ENCODE data around the gene APPL1. TPM values are rescaled to one million over a fixed set of nuclear protein-coding genes. Genes with fewer than 3 reads are reported as not detected.

The APPL1 gene
- total RNA-seq, 1 donor from 2014 or later = 63.1 TPM

DNA sequence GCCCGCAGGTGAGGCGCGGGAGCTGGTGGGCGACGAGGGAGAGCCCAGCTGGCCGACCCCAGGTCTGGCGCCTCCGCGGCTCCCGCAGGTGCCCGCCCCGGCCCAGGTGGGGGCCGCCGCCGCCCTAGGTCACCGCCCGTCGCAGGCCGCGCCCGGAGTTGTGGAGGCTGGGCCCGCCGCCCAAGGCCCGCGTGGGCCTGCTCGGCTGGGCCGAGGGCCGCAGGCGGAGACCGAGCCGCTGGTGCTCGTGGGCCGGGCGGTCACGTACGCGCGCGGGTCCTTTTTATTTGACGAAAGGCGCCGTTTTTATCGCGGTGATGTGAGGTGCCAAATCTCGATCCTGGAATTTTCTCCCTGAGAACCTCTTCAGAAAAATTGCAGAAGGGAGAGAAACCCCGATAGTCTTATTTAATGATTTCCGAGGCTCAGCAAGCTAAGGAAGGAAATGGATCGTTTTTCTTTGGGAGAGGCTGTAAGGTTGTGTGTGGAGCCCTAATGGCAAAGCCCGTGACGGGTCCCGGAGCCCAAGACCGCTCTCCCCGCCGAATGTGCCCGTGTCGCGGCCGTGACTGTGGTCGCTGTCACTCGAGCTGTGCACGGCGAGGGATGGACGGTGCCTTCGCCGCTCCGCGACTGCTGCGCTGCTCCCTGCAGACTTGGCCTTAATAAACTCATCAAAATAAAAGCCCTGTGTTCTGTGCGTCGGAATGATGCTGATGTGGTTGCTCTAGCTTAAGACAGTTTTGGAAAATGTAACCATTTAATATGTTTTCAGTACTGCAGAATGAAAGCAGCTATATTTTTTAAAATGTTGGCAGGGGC, 612 bp downstream of the APPL1 start:
- no peaks in the 10 kb centered on the region for H3K27me3 ChIP-seq
- peak overlapping the region; percentile 72 to 97 for H3K4me3 ChIP-seq
- H3K4me1 ChIP-seq = peaks cover 3 to 14% of the 10 kb centered on the region in 2 donors
- no peaks in the 10 kb centered on the region for H3K9me3 ChIP-seq
- intact Hi-C loops (cut with DNase I) = loop anchor here (1.0 to 10.0 kb wide), 9 partner anchors 63 to 947 kb away; partner anchors contain the start of genes ARF4, CCDC66, IL17RD and PDE12
- H3K36me3 ChIP-seq = no peaks in the 10 kb centered on the region
- TF ChIP-seq, protein P1, sequence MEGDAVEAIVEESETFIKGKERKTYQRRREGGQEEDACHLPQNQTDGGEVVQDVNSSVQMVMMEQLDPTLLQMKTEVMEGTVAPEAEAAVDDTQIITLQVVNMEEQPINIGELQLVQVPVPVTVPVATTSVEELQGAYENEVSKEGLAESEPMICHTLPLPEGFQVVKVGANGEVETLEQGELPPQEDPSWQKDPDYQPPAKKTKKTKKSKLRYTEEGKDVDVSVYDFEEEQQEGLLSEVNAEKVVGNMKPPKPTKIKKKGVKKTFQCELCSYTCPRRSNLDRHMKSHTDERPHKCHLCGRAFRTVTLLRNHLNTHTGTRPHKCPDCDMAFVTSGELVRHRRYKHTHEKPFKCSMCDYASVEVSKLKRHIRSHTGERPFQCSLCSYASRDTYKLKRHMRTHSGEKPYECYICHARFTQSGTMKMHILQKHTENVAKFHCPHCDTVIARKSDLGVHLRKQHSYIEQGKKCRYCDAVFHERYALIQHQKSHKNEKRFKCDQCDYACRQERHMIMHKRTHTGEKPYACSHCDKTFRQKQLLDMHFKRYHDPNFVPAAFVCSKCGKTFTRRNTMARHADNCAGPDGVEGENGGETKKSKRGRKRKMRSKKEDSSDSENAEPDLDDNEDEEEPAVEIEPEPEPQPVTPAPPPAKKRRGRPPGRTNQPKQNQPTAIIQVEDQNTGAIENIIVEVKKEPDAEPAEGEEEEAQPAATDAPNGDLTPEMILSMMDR (IDR thresholded peaks at IDR 0.05) = no peak
- peak overlapping the region; percentile 76 to 96 for H3K27ac ChIP-seq
- DNase-seq (ENCODE audit: low spot score in 2 of 2) = peak in 1 of 2 donors; percentile 72

DNA sequence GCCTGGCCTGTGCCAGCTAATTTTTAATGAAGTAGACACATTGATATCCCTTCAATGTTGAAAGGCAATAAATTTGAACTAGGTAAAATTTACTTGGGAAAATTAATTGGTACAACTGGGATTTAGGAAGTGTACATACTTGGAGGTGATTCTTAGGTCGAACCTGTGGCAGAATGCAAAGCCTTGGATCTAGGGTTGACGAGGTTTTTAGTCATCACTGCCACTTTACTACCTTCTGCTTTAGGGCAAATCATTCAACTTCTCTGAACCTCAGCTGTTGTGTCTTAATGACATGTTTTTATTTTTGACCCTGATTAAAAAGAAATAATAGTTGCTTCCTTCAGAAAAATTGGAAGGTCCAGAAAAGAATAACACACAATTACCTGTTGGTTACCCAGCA, 2.5 kb downstream of the APPL1 start:
- Histone ChIP-seq H3K9me3 (no peaks in the 10 kb centered on the region), H3K27ac (no peak overlapping the region), H3K27me3 (no peaks in the 10 kb centered on the region), H3K36me3 (no peaks in the 10 kb centered on the region), H3K4me3 (no peak overlapping the region), H3K4me1 (peaks cover 3 to 18% of the 10 kb centered on the region in 2 donors)
- no peak for DNase-seq (ENCODE audit: low spot score in 2 of 2)
- TF ChIP-seq, protein P1 (IDR thresholded peaks at IDR 0.05) = no peak
- intact Hi-C loops (cut with DNase I) = no loop called here

DNA sequence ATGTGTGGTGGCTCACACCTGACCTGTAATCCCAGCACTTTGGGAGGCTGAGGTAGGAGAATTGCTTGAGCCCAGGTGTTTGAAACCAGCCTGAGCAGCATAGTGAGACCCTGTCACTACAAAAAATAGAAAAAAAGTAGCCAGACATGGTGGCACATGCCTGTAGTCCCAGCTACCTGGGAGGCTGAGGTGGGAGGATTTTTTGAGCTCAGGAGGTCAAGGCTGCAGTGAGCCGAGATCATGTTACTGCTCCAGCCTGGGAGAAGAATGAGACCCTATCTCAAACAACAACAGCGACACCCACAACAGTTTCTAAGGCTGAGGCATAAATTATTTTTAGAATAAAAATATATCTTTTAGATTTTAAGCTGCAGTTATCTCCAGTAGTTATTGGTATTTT, 6.3 kb downstream of the APPL1 start:
- Histone ChIP-seq H3K9me3 (no peaks in the 10 kb centered on the region), H3K4me3 (no peak overlapping the region), H3K4me1 (peaks cover 3 to 16% of the 10 kb centered on the region in 2 donors), H3K27ac (no peak overlapping the region), H3K36me3 (peaks cover 10 to 13% of the 10 kb centered on the region in 2 donors), H3K27me3 (no peaks in the 10 kb centered on the region)
- DNase-seq (ENCODE audit: low spot score in 2 of 2) = no peak
- intact Hi-C loops (cut with DNase I) = no loop called here
- TF ChIP-seq, protein P1 (IDR thresholded peaks at IDR 0.05) = no peak

DNA sequence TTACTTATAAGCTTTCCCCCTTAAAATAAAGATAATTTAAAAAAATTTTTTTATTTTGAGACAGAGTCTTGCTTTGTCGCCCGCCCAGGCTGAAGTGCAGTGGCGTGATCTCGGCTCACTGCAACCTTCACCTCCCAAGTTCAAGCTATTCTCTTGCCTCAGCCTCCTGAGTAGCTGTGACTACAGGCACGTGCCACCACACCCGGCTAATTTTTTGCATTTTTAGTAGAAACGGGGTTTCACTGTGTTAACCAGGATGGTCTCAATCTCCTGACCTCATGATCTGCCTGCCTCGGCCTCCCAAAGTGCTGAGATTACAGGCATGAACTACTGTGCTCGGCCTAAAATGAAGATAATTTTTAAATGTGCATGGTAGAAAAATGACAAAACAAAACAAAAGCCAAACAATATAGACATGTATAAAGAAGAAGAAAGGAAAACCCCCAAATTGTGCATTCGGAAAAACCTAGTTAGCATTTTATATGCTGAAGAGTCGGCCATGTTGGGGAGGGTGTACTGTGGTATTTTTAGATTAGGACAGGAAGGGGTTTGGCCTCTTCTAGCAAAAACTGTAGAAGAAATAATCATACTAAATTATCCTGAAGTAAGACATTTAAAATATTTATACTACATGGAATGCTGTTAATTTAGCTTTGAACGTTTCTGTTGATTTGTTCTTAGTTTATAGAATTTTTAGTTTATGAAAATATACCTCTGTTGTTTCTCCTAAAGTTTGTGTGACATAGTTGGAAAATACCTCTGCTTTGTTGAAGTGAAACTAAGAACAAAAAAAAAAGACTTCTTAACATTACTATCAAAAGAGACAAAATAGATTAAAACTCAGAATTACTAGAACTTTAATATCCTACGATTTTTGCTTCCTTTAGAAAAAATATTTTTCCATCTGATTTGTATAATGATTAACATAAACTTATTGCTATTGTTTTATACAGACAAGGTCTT, 7.4 kb downstream of the APPL1 start:
- Histone ChIP-seq H3K27me3 (no peaks in the 10 kb centered on the region), H3K4me3 (no peak overlapping the region), H3K4me1 (peaks cover 1 to 10% of the 10 kb centered on the region in 2 donors), H3K36me3 (peaks cover 15 to 20% of the 10 kb centered on the region in 2 donors), H3K9me3 (no peaks in the 10 kb centered on the region), H3K27ac (no peak overlapping the region)
- intact Hi-C loops (cut with DNase I) = no loop called here
- no peak for DNase-seq (ENCODE audit: low spot score in 2 of 2)
- TF ChIP-seq, protein P1 (IDR thresholded peaks at IDR 0.05) = no peak

DNA sequence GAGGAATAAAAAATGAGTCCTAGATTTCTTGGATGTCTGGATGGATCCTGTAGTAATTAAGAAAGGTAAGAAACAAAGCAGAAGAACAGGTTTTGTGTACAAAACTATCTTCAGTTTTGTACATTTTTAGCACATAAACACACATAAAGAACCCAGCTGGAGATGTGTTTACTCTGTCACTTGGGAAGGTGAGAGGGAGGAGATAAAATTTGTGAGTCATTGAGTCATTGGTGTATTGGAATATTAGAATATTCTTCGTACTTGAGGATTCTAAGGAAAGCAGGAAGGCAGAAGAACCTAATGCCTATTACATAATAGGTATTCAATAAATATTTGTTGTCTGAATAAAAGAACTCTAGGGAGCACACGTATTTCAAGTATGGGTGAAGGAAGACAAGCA, 17.4 kb downstream of the APPL1 start:
- DNase-seq (ENCODE audit: low spot score in 2 of 2) = no peak
- Histone ChIP-seq H3K9me3 (no peaks in the 10 kb centered on the region), H3K36me3 (peaks cover 55 to 92% of the 10 kb centered on the region in 2 donors), H3K4me3 (no peak overlapping the region), H3K4me1 (no peaks in the 10 kb centered on the region), H3K27me3 (no peaks in the 10 kb centered on the region), H3K27ac (no peak overlapping the region)
- intact Hi-C loops (cut with DNase I) = no loop called here
- TF ChIP-seq, protein P1 (IDR thresholded peaks at IDR 0.05) = no peak
